CD4-positive, alpha-beta T cell treated with Interleukin-4 for 1 hour (primary cell): ENCODE data around the gene PDCD1LG2.

ENCODE experiments used
- DNase-seq, 2 donors: peaks; one replicate each; pipeline ENCODE4 v3.0.0-alpha.2; 2020 to 2022

Gene PDCD1LG2

GRCh38 chr9:5614985-5615384 lies 104.7 kb downstream of the PDCD1LG2 start:
- no peak for DNase-seq

- DNase-seq, result no peak
These were observed 107.4 kb downstream of the PDCD1LG2 start for GRCh38 chr9:5617749-5618148.

GRCh38 chr9:5620494-5620893 lies 110.2 kb downstream of the PDCD1LG2 start:
- no peak for DNase-seq
